LNCAP (cell line): ENCODE results near the gene ABCD2.

ENCODE experiments used
- TF ChIP-seq, protein P1 (sequence below): fragments of 450-650 bp; IDR thresholded peaks from 2 replicates; pipeline ENCODE4 v1.5.1; 2017; ENCODE audit warnings: mild to moderate bottlenecking

The ABCD2 gene

DNA sequence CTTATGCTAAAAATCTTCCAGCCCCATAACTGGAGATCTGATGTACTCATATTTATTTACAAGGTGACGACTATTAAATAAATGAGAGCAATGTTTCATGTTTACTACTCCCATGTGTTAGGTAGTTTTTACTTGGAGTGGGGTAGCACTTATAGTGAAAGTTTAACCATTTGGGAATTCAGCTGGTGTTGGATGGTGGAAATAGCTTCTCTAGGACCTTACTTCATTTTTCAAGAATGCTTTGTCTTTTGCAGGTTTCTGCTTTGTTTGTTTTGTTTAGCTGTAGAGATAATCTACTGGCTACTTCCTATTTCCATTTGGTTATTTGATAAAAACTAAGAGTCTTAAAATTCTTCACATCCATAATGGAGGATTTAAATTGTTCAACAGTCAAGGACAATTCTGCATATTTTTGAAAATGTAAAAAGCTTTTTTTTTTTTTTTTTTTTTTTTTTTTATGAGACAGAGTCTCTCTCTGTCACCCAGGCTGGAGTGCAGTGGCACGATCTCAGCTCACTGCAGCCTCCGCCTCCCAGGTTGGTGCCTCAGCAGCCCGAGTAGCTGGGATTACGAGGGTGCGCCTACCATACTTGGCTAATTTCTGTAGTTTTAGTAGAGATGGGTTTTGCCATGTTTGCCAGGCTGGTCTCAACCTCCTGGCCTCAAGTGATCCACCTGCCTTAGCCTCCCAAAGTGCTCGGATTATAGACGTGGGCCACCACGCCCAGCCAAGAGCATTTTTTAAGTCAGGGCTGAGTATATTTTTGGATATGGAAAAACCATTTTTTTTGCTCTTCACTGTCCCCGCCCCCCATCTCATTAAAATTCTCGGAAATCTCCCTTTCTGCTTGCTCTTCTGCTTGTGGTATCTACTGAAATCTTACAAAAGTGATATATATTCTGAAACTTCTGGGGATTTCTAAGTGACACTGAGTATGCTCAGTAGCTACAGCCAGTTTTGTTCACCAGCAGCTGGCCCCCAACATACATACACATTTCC is 1.4 kb upstream of the ABCD2 start:
- TF ChIP-seq, protein P1, sequence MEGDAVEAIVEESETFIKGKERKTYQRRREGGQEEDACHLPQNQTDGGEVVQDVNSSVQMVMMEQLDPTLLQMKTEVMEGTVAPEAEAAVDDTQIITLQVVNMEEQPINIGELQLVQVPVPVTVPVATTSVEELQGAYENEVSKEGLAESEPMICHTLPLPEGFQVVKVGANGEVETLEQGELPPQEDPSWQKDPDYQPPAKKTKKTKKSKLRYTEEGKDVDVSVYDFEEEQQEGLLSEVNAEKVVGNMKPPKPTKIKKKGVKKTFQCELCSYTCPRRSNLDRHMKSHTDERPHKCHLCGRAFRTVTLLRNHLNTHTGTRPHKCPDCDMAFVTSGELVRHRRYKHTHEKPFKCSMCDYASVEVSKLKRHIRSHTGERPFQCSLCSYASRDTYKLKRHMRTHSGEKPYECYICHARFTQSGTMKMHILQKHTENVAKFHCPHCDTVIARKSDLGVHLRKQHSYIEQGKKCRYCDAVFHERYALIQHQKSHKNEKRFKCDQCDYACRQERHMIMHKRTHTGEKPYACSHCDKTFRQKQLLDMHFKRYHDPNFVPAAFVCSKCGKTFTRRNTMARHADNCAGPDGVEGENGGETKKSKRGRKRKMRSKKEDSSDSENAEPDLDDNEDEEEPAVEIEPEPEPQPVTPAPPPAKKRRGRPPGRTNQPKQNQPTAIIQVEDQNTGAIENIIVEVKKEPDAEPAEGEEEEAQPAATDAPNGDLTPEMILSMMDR = no peak

DNA sequence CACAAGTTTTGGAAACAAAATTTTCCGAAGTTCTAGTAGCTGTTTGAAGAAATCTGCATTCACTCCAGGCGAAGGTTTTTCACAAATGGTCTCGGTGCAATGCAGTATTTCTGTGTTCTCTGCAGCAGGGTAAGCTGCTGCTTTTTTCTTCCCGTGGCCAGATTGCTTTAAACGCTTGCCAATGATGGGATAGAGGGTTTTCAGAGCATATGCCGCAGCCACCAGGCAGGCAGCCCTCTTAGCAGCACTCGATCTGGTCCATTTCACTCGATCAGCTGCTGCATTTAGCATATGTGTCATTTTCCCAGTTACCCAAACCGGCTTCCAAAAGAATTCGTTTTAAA is 315 bp downstream of the ABCD2 start:
- TF ChIP-seq, protein P1 = no peak

DNA sequence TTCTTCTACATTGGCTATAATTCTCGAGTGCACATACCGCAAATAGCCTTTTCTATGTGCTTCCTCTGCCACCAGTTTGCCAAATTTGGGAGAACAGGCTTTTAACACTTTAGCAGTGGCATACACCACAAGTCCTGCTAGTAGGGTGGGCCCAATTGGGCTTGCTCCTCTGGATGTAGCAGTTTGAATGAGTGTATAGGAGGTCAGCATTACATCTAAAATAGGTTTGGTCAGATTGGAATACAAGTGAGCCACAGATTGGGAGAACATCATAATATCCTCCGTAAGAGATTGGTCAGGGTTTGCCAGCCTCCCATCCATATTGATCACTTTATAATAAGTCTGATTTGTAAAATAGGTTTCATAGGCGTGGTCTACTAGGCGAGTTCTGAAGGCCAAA is 902 bp downstream of the ABCD2 start:
- TF ChIP-seq, protein P1 = no peak

DNA sequence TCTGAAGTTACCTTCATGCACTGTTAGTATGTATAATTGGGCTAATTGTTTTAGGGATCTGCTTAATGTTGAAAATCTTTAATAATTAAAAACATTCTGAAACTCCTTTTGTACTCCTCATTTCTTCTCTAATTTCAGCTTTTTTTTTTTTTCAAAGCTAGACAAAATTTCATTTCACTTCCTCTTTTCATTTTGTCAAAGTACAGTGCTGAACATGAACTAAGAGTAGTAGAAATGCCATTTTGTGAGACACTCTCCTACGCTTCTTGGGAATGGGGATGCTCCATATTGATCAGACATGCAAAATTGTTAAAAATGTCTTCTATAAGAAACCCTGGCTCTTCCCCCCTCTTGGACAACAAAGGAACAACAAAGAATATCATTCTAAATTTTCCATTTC is 1.7 kb downstream of the ABCD2 start:
- TF ChIP-seq, protein P1 = no peak

DNA sequence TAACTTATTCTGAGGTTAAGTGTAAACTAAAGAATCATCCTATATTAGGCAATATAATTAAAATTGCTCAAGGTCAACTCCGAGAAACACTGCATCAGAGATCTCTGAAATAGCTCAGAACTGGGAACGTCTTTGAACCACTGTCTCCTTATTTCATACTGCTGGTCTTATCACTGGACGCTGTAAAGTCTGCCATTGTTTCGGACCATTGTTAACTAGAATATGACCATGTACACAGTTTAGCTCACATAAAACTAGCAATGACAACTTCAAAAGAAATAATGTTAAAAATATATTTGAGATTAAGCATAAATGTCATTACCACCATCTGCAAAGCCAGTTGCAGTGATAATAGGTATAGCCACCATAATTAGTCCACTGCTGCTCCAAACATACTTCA is 2.9 kb downstream of the ABCD2 start:
- TF ChIP-seq, protein P1 = no peak

DNA sequence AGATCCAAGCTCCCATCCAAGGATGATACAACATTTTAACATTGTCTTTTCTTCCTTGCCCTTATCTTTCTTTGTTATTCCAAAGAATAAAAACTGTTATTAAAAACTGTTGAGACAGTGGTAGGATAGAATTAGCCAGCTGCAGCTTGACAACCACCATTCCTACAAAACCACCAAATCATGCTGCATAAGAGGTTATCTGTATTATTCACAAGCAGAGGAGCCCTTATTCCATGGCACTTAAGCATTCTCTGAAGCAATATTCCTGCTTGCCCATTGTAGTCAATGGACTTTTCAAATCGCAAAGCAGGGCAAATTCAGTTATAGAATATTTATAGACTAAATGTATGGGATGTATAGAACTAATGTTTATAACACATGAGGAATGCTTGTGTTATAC is 3.4 kb downstream of the ABCD2 start:
- TF ChIP-seq, protein P1 = no peak

DNA sequence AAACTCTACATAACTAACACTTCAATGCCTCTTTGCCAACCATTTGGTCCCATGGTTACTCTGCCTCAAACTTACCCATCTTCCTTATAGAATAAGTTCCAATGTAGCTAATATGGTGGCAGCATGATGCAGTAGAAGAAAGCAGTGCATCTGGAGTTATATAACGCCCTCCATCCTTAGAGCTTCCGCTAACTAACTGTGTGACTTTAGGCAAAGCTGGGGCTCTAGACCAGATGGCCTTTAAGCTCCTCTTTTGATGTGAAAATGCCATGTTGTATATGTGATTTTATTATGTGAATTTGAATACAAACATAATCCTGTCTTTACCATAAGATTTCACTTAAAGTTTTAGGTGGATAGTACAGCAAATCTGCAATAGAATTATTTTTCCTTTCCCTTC is 6.1 kb downstream of the ABCD2 start:
- TF ChIP-seq, protein P1 = no peak

DNA sequence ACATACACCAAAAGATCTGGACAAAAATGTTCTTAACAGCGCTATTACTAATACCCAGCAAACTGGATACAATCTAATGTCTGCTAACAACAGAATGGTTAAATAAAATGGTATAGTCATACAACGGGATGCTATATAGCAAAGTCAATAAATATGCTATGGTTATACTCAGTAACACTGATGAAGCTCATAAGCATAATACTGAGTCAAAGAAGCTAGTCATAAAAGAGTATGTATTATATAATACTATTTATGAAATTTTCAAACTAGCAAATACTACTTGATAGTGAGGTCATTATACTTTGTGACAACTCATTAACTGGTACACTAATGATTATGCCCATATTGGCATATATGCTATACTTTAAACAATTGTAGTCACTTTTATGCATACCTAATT is 7.4 kb downstream of the ABCD2 start:
- TF ChIP-seq, protein P1 = no peak
